Neutrophil (primary cell): Measurements from ENCODE around the gene CWH43.

Experiments
- H3K27ac ChIP-seq: fragments of 200-600 bp; sonication (generic); 2 replicates; pipeline ENCODE4 v1.5.1; 2016; ENCODE audit warnings: mild to moderate bottlenecking, moderate library complexity
- H3K27me3 ChIP-seq: fragments of 200-600 bp; sonication (generic); 2 replicates; pipeline ENCODE4 v1.6.0; 2016; ENCODE audit warnings: mild to moderate bottlenecking
- H3K36me3 ChIP-seq: fragments of 200-600 bp; sonication (generic); 2 replicates; pipeline ENCODE4 v1.5.1; 2017
- H3K4me1 ChIP-seq, 2 experiments: fragments of 200-600 bp in 1 of 2; sonication (generic) in 1 of 2; 1 replicate in 1 of 2; 2 replicates in 1 of 2; pipeline versions ENCODE4 v1.5.1 to v1.6.1; 2013 to 2016; ENCODE audit warnings: low read depth in 1 of 2, low read length in 1 of 2, mild to moderate bottlenecking in 1 of 2, moderate library complexity in 1 of 2; ENCODE audit not compliant: control insufficient read depth in 1 of 2, insufficient read depth in 1 of 2
- H3K4me3 ChIP-seq, 2 experiments: fragments of 200-600 bp in 1 of 2; sonication (generic) in 1 of 2; 1 replicate in 1 of 2; 2 replicates in 1 of 2; pipeline ENCODE4 v1.5.1; 2013 to 2016; ENCODE audit warnings: low read depth in 1 of 2, low read length in 1 of 2, mild to moderate bottlenecking in 1 of 2, moderate library complexity in 1 of 2
- H3K9me3 ChIP-seq: fragments of 200-600 bp; sonication (generic); 2 replicates; pipeline ENCODE4 v1.5.1; 2016
- CTCF ChIP-seq: fragments of 200-600 bp; sonication (generic); IDR thresholded peaks from 2 replicates; pipeline ENCODE4 v1.5.1; 2016; ENCODE audit warnings: antibody characterized with exemption

CWH43 gene

DNA sequence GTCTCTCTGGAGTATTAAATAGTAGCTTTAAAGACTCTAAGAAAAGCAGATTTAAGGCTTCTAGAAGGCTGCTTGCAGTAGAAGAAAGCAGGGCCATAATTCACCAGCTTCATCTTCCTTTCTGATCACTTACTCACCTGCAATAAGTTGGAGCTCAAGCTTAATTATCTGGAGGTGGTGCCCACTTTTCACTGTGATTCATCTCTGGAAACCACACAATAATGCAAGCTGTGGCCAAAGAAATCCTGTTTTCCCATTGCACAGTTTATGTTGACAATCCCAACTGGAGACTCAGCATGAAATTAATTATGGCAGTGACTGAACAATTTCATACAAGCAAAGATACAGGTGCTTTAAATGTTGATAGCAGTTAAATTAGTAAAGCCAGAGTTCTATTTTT lies 14.7 kb downstream of the CWH43 start:
- TF ChIP-seq CTCF: no peak
- Histone ChIP-seq H3K4me1 (no peaks in the 10 kb centered on the region), H3K27ac (no peak overlapping the region), H3K36me3 (no peaks in the 10 kb centered on the region), H3K9me3 (no peaks in the 10 kb centered on the region), H3K27me3 (no peaks in the 10 kb centered on the region), H3K4me3 (no peak overlapping the region)

- no peak for TF ChIP-seq CTCF
- Histone ChIP-seq H3K9me3 (no peaks in the 10 kb centered on the region), H3K4me3 (no peak overlapping the region), H3K27me3 (no peaks in the 10 kb centered on the region), H3K4me1 (no peaks in the 10 kb centered on the region), H3K36me3 (no peaks in the 10 kb centered on the region), H3K27ac (no peak overlapping the region)
Observed at GRCh38 chr4:49002931-49003330, 16.9 kb downstream of the CWH43 start.

DNA sequence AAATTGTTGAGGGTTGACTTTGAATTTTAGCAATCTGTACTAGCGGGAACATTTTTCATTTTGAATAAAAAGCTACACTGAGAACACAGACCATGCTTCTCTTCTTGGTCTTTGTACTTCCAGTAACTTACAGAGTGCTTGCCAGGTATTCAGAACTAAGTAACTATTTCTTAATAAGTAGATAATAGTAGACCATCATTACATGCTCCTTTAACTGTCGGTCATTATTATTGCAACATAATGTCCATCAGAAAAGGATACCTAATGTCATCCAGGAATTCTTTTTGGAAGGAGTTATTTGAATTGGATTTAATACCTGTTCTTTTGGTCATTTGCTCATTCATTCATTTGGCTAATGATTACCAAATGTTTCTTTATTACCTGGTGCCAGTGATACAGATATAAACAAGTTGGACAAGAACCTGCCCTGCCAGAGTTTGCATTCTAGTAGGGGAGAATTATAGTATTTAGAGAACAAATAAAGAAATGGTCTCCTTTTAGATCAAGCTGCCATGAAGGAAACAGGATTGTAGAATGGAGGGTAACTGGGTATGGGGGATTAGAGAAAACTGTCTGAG lies 32.7 kb downstream of the CWH43 start:
- H3K27ac ChIP-seq: no peak overlapping the region
- no peaks in the 10 kb centered on the region for H3K36me3 ChIP-seq
- H3K27me3 ChIP-seq: no peaks in the 10 kb centered on the region
- no peak overlapping the region for H3K4me3 ChIP-seq
- no peaks in the 10 kb centered on the region for H3K4me1 ChIP-seq
- TF ChIP-seq CTCF: no peak
- H3K9me3 ChIP-seq: no peaks in the 10 kb centered on the region

DNA sequence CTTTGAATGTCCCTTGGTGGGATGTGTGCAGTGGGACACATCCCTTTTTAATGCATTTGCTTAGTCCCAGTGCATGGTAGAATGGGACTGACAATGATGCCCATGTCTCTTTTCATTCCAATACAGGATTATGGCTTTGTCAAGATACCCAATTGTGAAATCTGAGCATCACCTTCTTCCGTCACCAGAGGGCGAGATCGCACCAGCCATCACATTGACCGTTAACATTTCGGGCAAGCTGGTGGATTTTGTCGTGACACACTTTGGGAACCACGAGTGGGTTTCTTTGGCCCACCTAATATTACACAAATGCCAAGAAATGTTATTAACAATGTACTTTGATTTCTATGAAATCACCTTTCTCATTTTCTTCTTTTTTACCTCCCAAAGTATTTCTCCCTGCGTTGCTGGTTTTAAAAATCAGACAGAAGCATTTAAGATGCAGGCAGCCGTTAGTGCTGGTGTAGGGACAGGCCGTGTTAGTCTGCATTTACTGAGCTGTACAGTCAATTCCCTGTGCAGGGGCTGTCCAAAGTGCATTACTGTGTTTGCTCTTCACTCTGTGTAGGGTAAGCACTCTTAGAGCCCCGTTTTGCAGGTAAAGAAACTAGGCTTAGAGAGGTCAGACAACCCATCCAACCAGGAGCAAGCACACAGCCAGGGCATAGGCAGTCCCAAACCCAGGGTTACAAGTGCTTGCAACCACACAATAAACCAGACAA lies 46.5 kb downstream of the CWH43 start:
- Histone ChIP-seq H3K4me3 (no peak overlapping the region), H3K9me3 (no peaks in the 10 kb centered on the region), H3K36me3 (no peaks in the 10 kb centered on the region), H3K27me3 (no peaks in the 10 kb centered on the region), H3K27ac (no peak overlapping the region), H3K4me1 (no peaks in the 10 kb centered on the region)
- TF ChIP-seq CTCF: no peak

DNA sequence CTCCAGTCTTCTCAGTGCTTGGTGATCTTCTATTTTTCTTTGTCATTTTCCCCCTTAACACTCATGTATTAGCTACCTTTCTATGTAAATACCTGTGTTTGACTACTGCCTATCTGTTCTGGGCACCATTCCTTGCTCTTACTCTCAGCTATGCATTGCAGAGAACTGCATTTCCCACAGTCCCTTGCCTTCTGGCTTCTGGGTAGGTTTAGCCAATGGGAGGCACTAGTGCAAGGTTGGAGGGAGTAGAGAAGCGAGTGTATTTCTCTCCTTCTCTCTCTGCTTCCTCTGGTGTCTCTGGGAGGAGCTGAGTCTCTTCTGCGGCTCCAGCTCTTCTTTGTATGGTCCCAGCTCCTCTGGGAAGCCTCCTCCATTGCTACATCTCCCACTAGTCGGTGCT lies 50.5 kb downstream of the CWH43 start:
- Histone ChIP-seq H3K36me3 (no peaks in the 10 kb centered on the region), H3K27ac (no peak overlapping the region), H3K4me1 (no peaks in the 10 kb centered on the region), H3K9me3 (no peaks in the 10 kb centered on the region), H3K4me3 (no peak overlapping the region), H3K27me3 (no peaks in the 10 kb centered on the region)
- no peak for TF ChIP-seq CTCF
